ENCODE measurements around the gene PPP1R10. TPM values are rescaled to one million over a fixed set of nuclear protein-coding genes. Genes with fewer than 3 reads are reported as not detected.

PPP1R10 gene
- polyA plus RNA-seq, 1 donor (not counting 4 experiments of a cell fraction or from before 2014, with no cell fraction given), result 36.6 TPM

GRCh38 chr6:30591008-30591407 lies 26.0 kb downstream of the PPP1R10 start:
- Histone ChIP-seq H2AFZ (ENCODE audit: control insufficient read depth, low read length) (no peak overlapping the region), H4K20me1 (ENCODE audit: control insufficient read depth, extremely low read depth, insufficient read depth, low read length) (peaks cover 16% of the 10 kb centered on the region), H3K27me3 (ENCODE audit: control insufficient read depth, extremely low read depth, insufficient read depth, low read length) (no peaks in the 10 kb centered on the region), H3K27ac (ENCODE audit: control insufficient read depth, insufficient read depth, low read length) (peak overlapping the region; percentile 55), H3K4me1 (ENCODE audit: control insufficient read depth, extremely low read depth, insufficient read depth, low read length) (peaks cover 28% of the 10 kb centered on the region), H3K79me2 (ENCODE audit: control insufficient read depth, insufficient read depth, low read length) (peaks cover 24% of the 10 kb centered on the region), H3K4me2 (ENCODE audit: control insufficient read depth, extremely low read depth, insufficient read depth, low read depth, low read length) (peak overlapping the region; percentile 33), H3K36me3 (ENCODE audit: control insufficient read depth in 2 of 2, extremely low read depth in 1 of 2, insufficient read depth in 2 of 2, low read length in 2 of 2) (peaks cover 27 to 58% of the 10 kb centered on the region in 2 experiments), H3K9ac (ENCODE audit: control insufficient read depth, extremely low read depth, insufficient read depth, low read length) (peak overlapping the region; percentile 2), H3K9me3 (ENCODE audit: control insufficient read depth, low read depth, low read length) (no peaks in the 10 kb centered on the region), H3K9me1 (ENCODE audit: control insufficient read depth, extremely low read depth, insufficient read depth, low read length) (no peaks in the 10 kb centered on the region), H3K4me3 (ENCODE audit: control insufficient read depth in 2 of 3, extremely low read depth in 1 of 3, insufficient read depth in 2 of 3, low read depth in 1 of 3, low read length in 3 of 3) (peak overlapping the region in 2 of 3 experiments; percentile 23 to 38)
- TF ChIP-seq EZH2 (IDR thresholded peaks at IDR 0.05; ENCODE audit: low read length) (no peak), CTCF (optimal IDR thresholded peaks at IDR 0.05 in 1 of 3, IDR thresholded peaks at IDR 0.05 in 1 of 3, conservative IDR thresholded peaks at IDR 0.05 in 1 of 3; ENCODE audit: extremely low read depth in 1 of 3, insufficient read depth in 2 of 3, low read length in 3 of 3) (peak in 1 of 3 experiments; percentile 7)
- peak; percentile 38 for DNase-seq (ENCODE audit: low read depth, low spot score)
- FAIRE-seq, result peak; percentile 95
- dilution Hi-C loops (cut with MboI; ENCODE audit: extremely low pct_ligation_motif_present, low sequenced_read_pairs), result no loop called here

- Histone ChIP-seq H3K9ac (ENCODE audit: control insufficient read depth, extremely low read depth, insufficient read depth, low read length) (peak overlapping the region; percentile 2), H3K4me1 (ENCODE audit: control insufficient read depth, extremely low read depth, insufficient read depth, low read length) (peaks cover 28% of the 10 kb centered on the region), H3K27ac (ENCODE audit: control insufficient read depth, insufficient read depth, low read length) (peak overlapping the region; percentile 55), H3K36me3 (ENCODE audit: control insufficient read depth in 2 of 2, extremely low read depth in 1 of 2, insufficient read depth in 2 of 2, low read length in 2 of 2) (peaks cover 31 to 62% of the 10 kb centered on the region in 2 experiments), H3K4me2 (ENCODE audit: control insufficient read depth, extremely low read depth, insufficient read depth, low read depth, low read length) (peak overlapping the region; percentile 33), H2AFZ (ENCODE audit: control insufficient read depth, low read length) (no peak overlapping the region), H3K4me3 (ENCODE audit: control insufficient read depth in 2 of 3, extremely low read depth in 1 of 3, insufficient read depth in 2 of 3, low read depth in 1 of 3, low read length in 3 of 3) (no peak overlapping the region), H3K9me3 (ENCODE audit: control insufficient read depth, low read depth, low read length) (no peaks in the 10 kb centered on the region), H3K27me3 (ENCODE audit: control insufficient read depth, extremely low read depth, insufficient read depth, low read length) (no peaks in the 10 kb centered on the region), H4K20me1 (ENCODE audit: control insufficient read depth, extremely low read depth, insufficient read depth, low read length) (peaks cover 16% of the 10 kb centered on the region), H3K79me2 (ENCODE audit: control insufficient read depth, insufficient read depth, low read length) (peaks cover 24% of the 10 kb centered on the region), H3K9me1 (ENCODE audit: control insufficient read depth, extremely low read depth, insufficient read depth, low read length) (no peaks in the 10 kb centered on the region)
- FAIRE-seq (no peak), DNase-seq (ENCODE audit: low read depth, low spot score) (no peak)
- dilution Hi-C loops (cut with MboI; ENCODE audit: extremely low pct_ligation_motif_present, low sequenced_read_pairs), result no loop called here
- TF ChIP-seq CTCF (optimal IDR thresholded peaks at IDR 0.05 in 1 of 3, IDR thresholded peaks at IDR 0.05 in 1 of 3, conservative IDR thresholded peaks at IDR 0.05 in 1 of 3; ENCODE audit: extremely low read depth in 1 of 3, insufficient read depth in 2 of 3, low read length in 3 of 3) (no peak), EZH2 (IDR thresholded peaks at IDR 0.05; ENCODE audit: low read length) (no peak)
Measured at GRCh38 chr6:30590509-30590908, 26.5 kb downstream of the PPP1R10 start.

Data from keratinocyte (primary cell).